SK-N-SH (cell line): ENCODE results near the gene MIGA2. TPM values are rescaled to one million over a fixed set of nuclear protein-coding genes. Genes with fewer than 3 reads are reported as not detected.

Experiments
- CTCF ChIA-PET: fragments of 300-600, 350-600 bp; formaldehyde crosslinking; extraction: SDS; loops from one replicate; lab custom pipeline; 2021; lab: Yijun Ruan, JAX
- POLR2A ChIA-PET: fragments of 350-600 bp; sonication (Branson Sonifier 250); formaldehyde crosslinking; extraction: SDS; loops from one replicate; lab custom pipeline; 2020; ENCODE audit warnings: antibody characterized with exemption, inconsistent platforms; lab: Yijun Ruan, JAX
- DNase-seq: peaks from one replicate; pipeline ENCODE4 v3.0.0; 2012
- H2AFZ ChIP-seq: fragments of 200-600 bp; sonication (generic); 2 replicates; pipeline ENCODE4 v1.8.1; 2016; ENCODE audit warnings: antibody characterized with exemption, mild to moderate bottlenecking, low read depth
- H3F3A ChIP-seq: fragments of 200-600 bp; sonication (generic); replicated peaks from 2 replicates; pipeline ENCODE3; 2016; ENCODE audit warnings: antibody characterized with exemption, mild to moderate bottlenecking; ENCODE audit not compliant: insufficient read depth
- H3K27ac ChIP-seq, 2 experiments: fragments of 200-500 bp in 1 of 2; fragments of 200-600 bp in 1 of 2; sonication (Bioruptor generic) in 1 of 2; sonication (generic), shearing (Covaris generic) in 1 of 2; 2 replicates each; pipeline versions ENCODE4 v1.5.1 to v1.6.1; 2014 to 2016; ENCODE audit warnings: low read depth in 2 of 2, inconsistent platforms in 1 of 2, low read length in 1 of 2, mild to moderate bottlenecking in 1 of 2, mixed read lengths in 1 of 2
- H3K27me3 ChIP-seq: fragments of 200-600 bp; sonication (generic), shearing (Covaris generic); 2 replicates; pipeline ENCODE4 v1.6.1; 2016; ENCODE audit warnings: mixed run types; ENCODE audit not compliant: insufficient read depth
- H3K36me3 ChIP-seq, 2 experiments: fragments of 200-500 bp in 1 of 2; fragments of 200-600 bp in 1 of 2; sonication (Bioruptor generic) in 1 of 2; sonication (generic) in 1 of 2; replicated peaks in 1 of 2; 2 replicates each; pipeline versions ENCODE3 to v1.5.1; 2014 to 2016; ENCODE audit warnings: low read length in 1 of 2, mild to moderate bottlenecking in 1 of 2; ENCODE audit not compliant: insufficient read depth in 2 of 2, control insufficient read depth in 1 of 2
- H3K4me1 ChIP-seq, 2 experiments: fragments of 200-500 bp in 1 of 2; fragments of 200-600 bp in 1 of 2; sonication (Bioruptor generic) in 1 of 2; sonication (generic), shearing (Covaris generic) in 1 of 2; 2 replicates each; pipeline versions ENCODE4 v1.5.1 to v1.6.1; 2014 to 2016; ENCODE audit warnings: low read depth in 1 of 2, low read length in 1 of 2, mixed run types in 1 of 2; ENCODE audit not compliant: insufficient read depth in 2 of 2, control insufficient read depth in 1 of 2
- H3K4me2 ChIP-seq: fragments of 200-600 bp; sonication (generic), shearing (Covaris generic); 2 replicates; pipeline ENCODE4 v1.6.1; 2017; ENCODE audit warnings: mixed run types
- H3K4me3 ChIP-seq, 2 experiments: fragments of 200-500 bp in 1 of 2; fragments of 200-600 bp in 1 of 2; sonication (Bioruptor generic) in 1 of 2; sonication (generic), shearing (Covaris generic) in 1 of 2; 2 replicates each; pipeline versions ENCODE4 v1.5.1 to v1.8.1; 2014 to 2016; ENCODE audit warnings: low read depth in 2 of 2, inconsistent platforms in 1 of 2, low read length in 1 of 2, mild to moderate bottlenecking in 1 of 2, mixed read lengths in 1 of 2, moderate library complexity in 1 of 2
- H3K79me2 ChIP-seq: fragments of 200-600 bp; sonication (generic); 2 replicates; pipeline ENCODE4 v1.8.1; 2017; ENCODE audit warnings: mild to moderate bottlenecking; ENCODE audit not compliant: insufficient read depth
- H3K9ac ChIP-seq: fragments of 200-600 bp; sonication (generic); 2 replicates; pipeline ENCODE4 v1.6.1; 2017; ENCODE audit warnings: mixed run types
- H3K9me2 ChIP-seq: fragments of 200-600 bp; sonication (generic); 2 replicates; pipeline ENCODE4 v1.6.1; 2017; ENCODE audit warnings: mixed run types
- H3K9me3 ChIP-seq: fragments of 200-600 bp; sonication (generic); 2 replicates; pipeline ENCODE4 v1.6.1; 2017; ENCODE audit warnings: mixed run types, mild to moderate bottlenecking, moderate library complexity
- H4K20me1 ChIP-seq: fragments of 200-600 bp; sonication (generic); 2 replicates; pipeline ENCODE4 v1.6.1; 2017; ENCODE audit warnings: mild to moderate bottlenecking, mixed run types; ENCODE audit not compliant: insufficient read depth
- FOXM1 ChIP-seq: IDR thresholded peaks from 2 replicates; pipeline ENCODE4 v1.4.0; 2012; ENCODE audit warnings: low read depth, mild to moderate bottlenecking
- GATA2 ChIP-seq: sonication (generic); formaldehyde crosslinking; IDR thresholded peaks from 2 replicates; pipeline ENCODE4 v1.5.0; 2020; ENCODE audit warnings: mild to moderate bottlenecking, missing genetic modification reagents
- JUND ChIP-seq: IDR thresholded peaks from 2 replicates; pipeline ENCODE4 v1.4.0; 2012
- MAX ChIP-seq: IDR thresholded peaks from 2 replicates; pipeline ENCODE4 v1.4.0; 2012; ENCODE audit warnings: low read depth
- NFIC ChIP-seq: IDR thresholded peaks from 2 replicates; pipeline ENCODE4 v1.4.0; 2012; ENCODE audit warnings: borderline replicate concordance
- REST ChIP-seq: IDR thresholded peaks from 2 replicates; pipeline ENCODE4 v1.6.1; 2012; ENCODE audit warnings: mild to moderate bottlenecking, low read depth, low read length, moderate library complexity
- RXRA ChIP-seq: IDR thresholded peaks from 2 replicates; pipeline ENCODE4 v1.4.0; 2012; ENCODE audit warnings: low read depth, mild to moderate bottlenecking, borderline replicate concordance
- SIN3A ChIP-seq: IDR thresholded peaks from 2 replicates; pipeline ENCODE4 v1.6.1; 2012; ENCODE audit warnings: low read depth, mild to moderate bottlenecking, low read length, moderate library complexity, borderline replicate concordance
- TAF1 ChIP-seq: IDR thresholded peaks from 2 replicates; pipeline ENCODE4 v1.6.1; 2012; ENCODE audit warnings: low read depth, mild to moderate bottlenecking, low read length, moderate library complexity, borderline replicate concordance
- whole genome bisulfite sequencing: methylation state at CpG from one replicate; pipeline ENCODE4 v1.1.6; 2017; ENCODE audit warnings: low lambda C conversion rate; 5-methylcytosine and 5-hydroxymethylcytosine counted together
- polyA plus RNA-seq, 3 experiments: library from polyadenylated mRNA; depleted of rRNA; stranded (reverse); fragments of >200 nt; gene quantifications; 2 replicates each; pipeline ENCODE4 v1.2.3, GENCODE V29; 2012
- TF ChIP-seq, protein P1 (sequence below): IDR thresholded peaks from 2 replicates; pipeline ENCODE4 v1.4.0; 2012; ENCODE audit warnings: low read depth, borderline replicate concordance

The MIGA2 gene
- polyA plus RNA-seq, 1 of the 3 experiments (the other 2 are of a cell fraction): 21.2 TPM

- 7% methylated on average over 29 of the region's 32 CpGs for WGBS
- Histone ChIP-seq H3K9ac (peak overlapping the region; percentile 85), H3K79me2 (peaks cover 37% of the 10 kb centered on the region), H3K4me1 (peaks cover 7 to 31% of the 10 kb centered on the region in 2 experiments; a peak in 3 of 4 replicates), H3K9me3 (no peaks in the 10 kb centered on the region), H3K4me3 (peak overlapping the region; percentile 88 to 93), H3K9me2 (no peaks in the 10 kb centered on the region), H3K27me3 (no peaks in the 10 kb centered on the region), H3K36me3 (peaks cover 0 to 6% of the 10 kb centered on the region in 2 experiments), H2AFZ (peak overlapping the region; percentile 92), H3F3A (no peaks in the 10 kb centered on the region), H4K20me1 (peaks cover 4% of the 10 kb centered on the region; the same call in 1 of the 2 replicates), H3K4me2 (peak overlapping the region; percentile 93), H3K27ac (peak overlapping the region; percentile 37 to 60; a peak in 2 of 4 replicates)
- CTCF ChIA-PET: interaction anchor here (0.8 to 1.3 kb wide), 2 partner anchors 8 to 9 kb away, joined by 3 to 4 read pairs; partner anchors contain the start of gene SH3GLB2
- no peak for DNase-seq
- TF ChIP-seq FOXM1 (no peak), GATA2 (CRISPR knock-in tag) (no peak), REST (no peak), NFIC (no peak), TAF1 (no peak), SIN3A (no peak), JUND (no peak), MAX (no peak), RXRA (no peak)
- TF ChIP-seq, protein P1, sequence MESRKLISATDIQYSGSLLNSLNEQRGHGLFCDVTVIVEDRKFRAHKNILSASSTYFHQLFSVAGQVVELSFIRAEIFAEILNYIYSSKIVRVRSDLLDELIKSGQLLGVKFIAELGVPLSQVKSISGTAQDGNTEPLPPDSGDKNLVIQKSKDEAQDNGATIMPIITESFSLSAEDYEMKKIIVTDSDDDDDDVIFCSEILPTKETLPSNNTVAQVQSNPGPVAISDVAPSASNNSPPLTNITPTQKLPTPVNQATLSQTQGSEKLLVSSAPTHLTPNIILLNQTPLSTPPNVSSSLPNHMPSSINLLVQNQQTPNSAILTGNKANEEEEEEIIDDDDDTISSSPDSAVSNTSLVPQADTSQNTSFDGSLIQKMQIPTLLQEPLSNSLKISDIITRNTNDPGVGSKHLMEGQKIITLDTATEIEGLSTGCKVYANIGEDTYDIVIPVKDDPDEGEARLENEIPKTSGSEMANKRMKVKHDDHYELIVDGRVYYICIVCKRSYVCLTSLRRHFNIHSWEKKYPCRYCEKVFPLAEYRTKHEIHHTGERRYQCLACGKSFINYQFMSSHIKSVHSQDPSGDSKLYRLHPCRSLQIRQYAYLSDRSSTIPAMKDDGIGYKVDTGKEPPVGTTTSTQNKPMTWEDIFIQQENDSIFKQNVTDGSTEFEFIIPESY: no peak
- POLR2A ChIA-PET: interaction anchor here (0.5 kb wide), 1 partner anchor 90 kb away, joined by 3 read pairs; no protein-coding TSS in a partner anchor
Observed at GRCh38 chr9:129036923-129037766, 719 bp downstream of the MIGA2 start.
